Stimulated activated CD8-positive, alpha-beta memory T cell treated with anti-CD3 and anti-CD28 coated beads, Interleukin-15, amount 100 ng/mL, for 1 hour (primary cell): Measurements from ENCODE around the gene AGAP2.
"Not testable (repeated sequence)": the region's sequence is repeated elsewhere in the genome, so short reads cannot be mapped to it uniquely, and the experiment has no call there.

Experiments used
- DNase-seq: peaks from one replicate; pipeline ENCODE4 v3.0.0-alpha.2; 2020; ENCODE audit warnings: low read depth

The AGAP2 gene

DNA sequence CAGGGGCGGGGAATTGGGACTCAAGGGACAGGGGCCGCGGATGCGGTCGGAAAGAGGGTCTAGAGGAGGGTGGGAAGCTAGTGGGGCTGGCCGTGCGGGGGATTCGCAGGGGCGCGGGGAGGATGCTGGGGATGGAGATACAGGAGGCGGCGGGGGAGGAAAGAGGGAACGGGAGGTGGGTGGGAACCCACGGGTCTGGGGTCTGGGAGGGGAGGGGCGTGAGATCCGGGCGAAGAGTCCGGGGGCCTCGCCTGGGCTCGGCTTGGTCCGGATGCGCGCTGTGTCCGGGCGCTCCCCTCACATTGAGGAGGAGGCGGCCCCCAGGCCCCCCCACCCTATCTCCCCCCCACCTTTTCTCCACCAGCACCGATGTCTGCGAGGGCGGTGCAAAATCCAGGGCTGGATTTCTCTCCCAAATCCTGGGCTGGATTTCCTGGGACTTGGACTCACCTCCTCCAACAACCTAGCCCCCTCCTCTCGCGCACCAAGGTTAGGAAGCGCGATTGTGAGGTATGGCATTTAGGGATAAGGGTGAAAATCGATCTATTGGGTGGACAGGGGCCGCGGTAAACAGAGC lies at the start of gene AGAP2:
AGAP2 (minus strand) TSS at position 82 of the 577 bp plus-strand sequence. CDS start 496 bp downstream, outside the sequence.
- DNase-seq: no peak

DNA sequence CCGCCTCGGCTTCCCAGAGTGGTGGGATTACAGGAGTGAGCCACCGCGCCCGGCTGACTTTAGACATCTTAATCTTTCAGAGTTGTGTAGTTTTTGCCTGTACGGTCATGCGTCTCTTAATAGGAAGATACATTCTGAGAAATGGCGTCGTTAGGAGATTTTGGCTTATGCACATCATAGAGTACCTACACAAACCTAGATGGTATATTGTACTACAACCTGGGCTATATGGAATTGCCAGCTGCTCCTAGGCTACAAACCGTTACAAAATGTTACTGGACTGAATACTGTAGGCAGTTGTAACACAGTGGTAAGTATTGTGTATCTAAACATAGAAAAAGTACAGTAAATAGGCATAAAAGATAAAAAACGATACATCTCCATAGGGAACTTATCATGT lies 45.3 kb upstream of the AGAP2 start:
- DNase-seq: no peak

DNA sequence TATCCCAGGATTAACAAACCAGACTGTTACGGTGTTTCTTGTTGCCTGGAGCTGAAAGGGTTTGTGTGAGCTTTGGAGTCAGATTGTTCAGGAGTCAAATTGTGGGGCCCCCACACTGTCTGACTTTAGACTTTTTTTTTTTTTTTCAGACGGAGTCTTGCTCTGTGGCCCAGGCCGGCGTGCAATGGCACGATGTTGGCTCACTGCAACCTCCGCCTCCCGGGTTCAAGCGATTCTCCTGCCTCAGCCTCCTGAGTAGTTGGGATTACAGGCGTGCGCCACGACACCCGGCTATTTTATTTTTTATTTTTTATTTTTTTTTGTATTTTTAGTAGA lies 44.9 kb upstream of the AGAP2 start:
- no peak for DNase-seq

DNA sequence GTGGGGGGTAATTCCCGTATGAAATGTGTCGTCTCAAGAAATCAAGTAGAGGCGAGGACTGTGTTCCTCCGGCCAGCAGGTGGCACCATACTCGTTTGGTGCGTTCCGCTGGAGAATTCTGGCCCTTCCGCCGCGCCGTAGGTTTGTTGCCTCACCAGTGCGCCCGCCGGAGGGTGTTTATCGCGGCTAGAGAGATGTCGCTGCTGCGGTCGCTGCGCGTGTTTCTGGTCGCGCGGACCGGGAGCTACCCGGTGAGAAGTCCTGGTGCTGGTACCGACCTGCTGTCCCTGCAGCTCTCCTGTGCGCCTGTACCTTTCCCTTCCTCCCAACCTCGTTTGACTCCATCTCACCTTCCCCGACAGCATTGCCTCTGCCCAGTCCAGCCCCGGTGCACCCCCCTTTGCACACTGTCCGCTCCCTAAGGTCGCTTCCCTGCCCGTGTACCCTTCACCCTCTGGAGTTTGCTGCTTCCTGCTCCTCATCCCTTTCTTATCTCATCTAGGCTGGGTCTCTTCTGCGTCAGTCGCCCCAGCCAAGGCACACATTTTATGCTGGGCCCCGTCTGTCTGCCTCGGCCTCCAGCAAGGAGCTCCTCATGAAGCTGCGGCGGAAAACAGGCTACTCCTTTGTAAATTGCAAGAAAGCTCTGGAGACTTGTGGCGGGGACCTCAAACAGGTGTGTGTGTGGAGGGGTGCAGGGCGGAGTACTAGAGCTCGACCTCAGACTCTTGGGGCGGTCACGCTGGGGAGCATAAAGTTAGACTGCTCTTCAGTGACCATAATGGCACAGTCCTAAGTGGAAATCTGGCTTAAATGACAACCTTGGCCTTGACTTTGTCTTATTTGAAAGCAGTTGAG lies 44.3 kb upstream of the AGAP2 start, which contains the start of gene TSFM:
TSFM (plus strand) TSS at position 180 of the 858 bp plus-strand sequence; CDS start at position 195, 15 bp downstream.
- DNase-seq: peak; percentile 99

DNA sequence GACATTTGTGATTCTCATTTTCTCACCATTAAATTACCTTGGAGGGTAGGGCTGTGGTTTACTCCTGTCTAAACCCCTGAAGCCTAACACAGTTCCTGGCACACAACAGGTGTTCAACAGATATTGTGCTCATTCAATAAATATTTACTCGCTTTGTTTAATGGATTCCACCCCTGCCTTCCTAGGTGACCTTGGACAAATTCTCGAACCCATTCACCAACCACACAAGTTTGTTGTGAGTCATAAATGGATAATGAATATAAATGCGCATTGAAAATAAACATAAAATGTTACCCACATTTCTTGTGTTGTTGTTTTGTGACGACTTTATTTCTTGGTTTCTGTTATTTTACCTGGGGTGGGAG lies 43.7 kb upstream of the AGAP2 start:
- no peak for DNase-seq

DNA sequence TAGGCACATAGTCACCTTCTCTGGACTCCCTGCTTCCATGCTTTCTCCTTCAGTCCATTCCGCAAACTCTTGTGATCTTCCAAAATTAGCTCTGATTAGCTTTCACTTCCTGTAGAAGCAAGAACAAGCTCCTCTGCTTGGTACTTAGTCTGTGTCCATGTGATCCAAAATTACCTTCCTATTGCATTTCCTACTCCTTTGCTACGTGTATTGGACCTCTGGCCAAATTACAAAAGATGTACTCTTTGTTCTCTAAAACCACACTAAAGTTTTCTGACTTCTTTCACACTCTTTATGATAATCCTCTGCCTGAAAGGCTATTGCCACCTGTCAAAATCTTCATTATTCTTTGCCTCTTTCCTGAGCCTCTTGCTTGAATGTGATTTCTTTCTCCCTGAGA lies 43.3 kb upstream of the AGAP2 start:
- DNase-seq: no peak

DNA sequence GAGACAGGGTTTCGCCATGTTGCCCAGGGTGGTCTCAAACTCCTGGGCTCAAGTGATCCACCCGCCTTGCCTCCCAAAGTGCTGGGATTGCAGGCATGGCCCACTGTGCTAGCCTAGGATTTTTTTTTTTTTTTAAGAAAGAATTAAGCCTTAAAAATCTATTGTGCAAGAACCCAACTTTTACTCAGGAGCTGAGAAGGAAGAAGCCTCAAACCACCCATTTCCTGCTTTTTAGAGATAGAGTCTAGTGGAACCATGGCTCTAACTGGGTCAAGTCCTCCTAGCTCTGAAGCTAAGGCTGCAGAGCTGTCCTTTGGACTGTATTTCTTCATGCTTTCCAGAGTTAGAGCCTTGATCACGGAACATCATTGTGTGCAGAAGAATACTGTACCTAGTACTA lies 42.7 kb upstream of the AGAP2 start:
- DNase-seq: no peak

DNA sequence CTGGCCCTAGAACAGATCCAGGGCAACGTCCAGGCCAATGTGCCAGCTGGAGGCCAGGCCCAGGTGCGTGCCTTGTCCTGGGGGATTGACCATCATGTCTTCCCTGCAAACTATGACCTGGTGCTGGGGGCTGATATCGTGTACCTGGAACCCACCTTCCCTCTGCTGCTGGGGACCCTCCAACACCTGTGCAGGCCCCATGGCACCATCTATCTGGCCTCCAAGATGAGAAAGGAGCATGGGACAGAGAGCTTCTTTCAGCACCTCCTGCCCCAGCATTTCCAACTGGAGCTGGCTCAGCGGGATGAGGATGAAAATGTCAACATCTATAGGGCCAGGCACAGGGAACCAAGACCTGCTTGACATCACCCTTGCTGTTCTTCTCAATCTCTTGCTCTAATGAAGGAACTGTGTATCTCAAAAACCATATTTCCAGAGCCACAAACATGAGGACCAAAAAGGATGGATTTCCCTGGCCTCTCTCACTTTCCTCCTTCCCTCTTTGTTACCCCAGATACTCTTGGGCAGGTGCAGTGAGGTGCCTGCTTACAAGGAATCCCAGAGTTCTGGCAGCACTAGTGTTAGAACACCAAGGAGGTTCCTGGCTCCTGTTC lies 41.8 kb upstream of the AGAP2 start:
- DNase-seq: no peak

DNA sequence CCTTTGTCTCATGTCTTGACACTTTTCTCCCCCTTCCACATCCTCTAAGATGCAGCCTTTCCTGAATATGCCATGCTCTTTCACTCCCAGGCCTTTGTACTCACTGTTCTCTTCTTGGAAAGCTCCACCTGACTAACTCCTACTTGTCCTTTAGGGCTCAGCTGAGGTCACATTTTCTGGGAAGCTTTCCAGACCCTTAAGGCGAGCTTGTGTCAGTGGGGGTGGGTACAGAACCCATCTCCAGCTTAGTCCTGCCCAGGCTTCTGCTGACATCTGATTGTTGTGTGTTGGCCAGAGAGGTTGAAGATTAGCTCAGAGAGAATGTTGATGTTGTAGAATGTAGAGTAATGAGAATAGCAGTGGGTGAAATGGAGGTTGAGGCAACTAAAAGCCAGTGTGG lies 41.2 kb upstream of the AGAP2 start:
- no peak for DNase-seq

DNA sequence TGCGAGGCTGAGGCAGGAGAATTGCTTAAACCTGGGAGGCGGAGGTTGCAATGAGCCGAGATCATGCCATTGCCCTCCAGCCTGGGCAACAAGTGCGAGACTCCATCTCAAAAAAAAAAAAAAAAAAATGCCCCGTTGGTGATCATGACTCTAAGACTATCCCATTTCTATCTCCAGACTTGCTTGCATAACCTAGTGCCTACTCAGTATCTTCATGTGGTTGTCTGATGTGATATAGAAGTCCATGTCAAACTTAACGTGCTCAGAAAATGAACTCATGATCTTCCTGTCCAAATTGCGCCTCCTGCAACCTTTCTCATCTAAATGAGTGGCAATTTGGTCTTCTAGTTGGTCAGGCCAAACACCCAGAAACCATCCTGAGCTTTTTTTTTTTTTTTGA lies 39.4 kb upstream of the AGAP2 start:
- no peak for DNase-seq

DNA sequence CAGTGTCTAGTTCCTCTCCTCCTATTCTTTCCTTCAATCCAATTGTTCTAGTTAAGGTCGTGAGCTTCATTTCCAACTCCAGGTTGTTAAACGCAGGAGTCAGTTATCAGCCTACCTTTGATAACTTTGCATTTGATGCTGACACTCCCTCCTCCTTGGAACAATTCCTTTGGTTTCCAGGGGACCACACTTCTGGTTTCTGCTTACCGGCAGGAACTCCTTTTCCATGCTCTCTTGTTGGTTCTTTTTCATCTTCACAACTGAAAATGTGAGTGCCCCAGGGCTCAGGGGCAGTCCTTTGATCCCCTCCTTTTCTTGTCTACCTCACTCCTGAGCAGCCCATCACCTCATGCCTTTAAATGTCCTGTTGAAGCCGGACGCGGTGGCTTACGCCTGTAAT lies 38.8 kb upstream of the AGAP2 start:
- DNase-seq: no peak

DNA sequence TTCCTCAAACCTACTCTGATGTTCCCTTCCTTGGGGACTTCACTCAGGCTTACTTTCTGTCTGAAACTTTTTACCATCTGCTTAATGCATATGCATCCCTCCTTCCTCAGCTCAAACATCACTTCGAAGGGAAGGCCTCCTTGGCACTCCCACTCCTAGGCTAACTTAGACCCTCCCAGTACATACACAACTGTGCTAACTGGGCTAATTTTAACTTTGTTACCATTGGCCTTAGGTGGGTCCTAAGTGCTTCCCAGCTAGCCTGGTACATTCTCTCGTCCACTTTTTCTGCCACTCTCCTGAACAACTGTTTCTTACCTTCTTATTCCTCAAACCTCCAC lies 37.7 kb upstream of the AGAP2 start:
- no peak for DNase-seq

DNA sequence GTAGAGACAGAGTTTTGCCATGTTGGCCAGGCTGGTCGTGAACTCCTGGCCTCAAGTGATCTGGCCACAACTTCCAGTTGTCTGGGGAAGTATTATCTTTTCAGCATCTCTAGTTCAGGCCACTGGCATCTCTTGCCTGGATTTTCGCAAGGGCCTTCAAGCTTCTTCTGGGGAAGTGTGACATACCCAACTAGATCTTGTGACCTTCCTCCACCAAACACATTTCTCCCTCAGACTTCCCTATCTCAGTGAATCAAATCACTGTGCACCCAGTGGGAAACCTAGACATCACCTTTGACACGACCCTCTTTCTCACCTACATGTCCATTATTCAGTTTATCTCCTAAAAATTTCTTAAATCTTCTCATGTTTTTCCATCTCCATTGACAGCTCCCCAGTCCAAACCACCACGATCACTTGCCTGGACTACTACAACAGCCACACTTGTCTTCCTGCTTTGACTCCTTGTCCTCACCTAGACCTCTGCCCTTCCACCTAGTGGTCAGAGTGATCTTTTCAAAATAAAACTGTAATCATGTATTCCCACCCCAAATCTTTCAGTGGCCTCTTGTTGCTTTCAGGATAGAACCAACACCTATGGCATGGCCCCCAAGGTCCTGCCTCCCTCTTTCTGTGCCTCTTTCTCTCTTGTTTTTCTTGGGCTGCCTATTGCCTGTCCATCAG lies 37.2 kb upstream of the AGAP2 start:
- DNase-seq: no peak

DNA sequence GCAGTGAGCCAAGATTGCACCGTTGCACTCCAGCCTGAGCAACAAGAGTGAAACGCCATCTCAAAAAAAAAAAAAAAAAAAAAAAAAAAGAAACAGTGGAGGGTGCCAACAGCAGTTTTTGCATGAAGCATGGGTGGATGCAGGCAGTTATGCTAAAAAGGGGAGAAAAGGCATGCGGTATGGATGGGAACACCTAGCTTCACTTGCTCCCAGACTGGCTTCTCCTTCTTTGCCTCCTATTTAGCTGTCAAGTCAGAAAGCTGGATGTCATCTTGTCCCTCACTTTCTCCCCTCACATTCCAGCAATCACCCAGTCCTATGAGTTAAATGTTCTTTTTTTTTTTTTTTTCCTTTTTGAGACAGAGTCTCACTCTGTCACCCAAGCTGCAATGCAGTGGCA lies 36.5 kb upstream of the AGAP2 start:
- no peak for DNase-seq

DNA sequence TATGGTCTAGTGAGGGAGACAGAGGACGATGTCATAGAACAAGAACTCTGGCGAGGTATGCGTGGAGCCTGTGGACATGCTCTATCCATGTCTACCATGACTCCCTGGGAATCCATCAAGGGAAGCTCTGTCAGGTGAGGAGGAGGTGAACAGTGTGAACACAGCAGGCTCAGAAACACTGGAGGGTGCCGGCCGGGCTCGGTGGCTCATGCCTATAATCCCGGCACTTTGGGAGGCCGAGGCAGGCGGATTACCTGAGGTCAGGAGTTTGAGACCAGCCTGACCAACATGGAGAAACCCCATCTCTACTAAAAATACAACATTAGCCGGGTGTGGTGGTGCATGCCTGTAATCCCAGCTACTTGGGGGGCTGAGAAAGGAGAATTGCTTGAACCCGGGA lies 36.1 kb upstream of the AGAP2 start:
- not testable (repeated sequence) for DNase-seq

DNA sequence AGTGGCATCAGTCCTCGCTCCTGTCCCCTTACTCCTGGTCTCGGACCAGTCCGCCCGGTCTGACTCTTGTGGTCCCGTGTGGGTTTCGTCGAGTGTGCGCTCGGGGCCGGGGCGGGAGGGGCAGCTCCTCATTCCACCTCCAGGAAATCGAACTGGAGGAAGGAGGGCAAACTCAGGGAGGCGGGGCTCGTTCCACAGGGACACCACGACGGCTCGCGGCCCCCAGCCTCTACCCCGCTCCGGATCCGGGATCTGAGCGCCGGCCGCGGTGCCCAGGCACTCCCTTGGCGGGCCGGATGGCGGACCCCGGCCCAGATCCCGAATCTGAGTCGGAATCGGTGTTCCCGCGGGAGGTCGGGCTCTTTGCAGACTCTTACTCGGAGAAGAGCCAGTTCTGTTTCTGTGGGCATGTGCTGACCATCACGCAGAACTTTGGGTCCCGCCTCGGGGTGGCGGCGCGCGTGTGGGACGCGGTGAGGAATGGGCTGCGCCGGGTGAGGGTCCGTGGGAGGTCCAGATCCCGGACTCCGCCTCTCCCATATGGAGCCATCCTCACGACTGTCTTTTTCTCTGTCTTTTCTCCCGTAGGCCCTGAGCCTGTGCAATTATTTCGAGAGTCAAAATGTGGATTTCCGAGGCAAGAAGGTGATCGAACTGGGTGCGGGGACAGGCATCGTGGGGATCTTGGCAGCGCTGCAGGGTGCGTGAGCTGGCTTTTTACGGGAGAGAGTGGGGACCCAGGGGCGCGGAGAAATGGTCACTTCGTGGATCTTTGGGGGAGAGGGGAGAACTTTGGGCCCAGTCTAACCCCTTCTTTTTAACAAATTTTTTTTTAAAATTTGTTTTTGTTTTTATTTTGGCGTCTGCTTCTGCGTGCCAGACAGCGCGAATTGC lies 34.1 kb upstream of the AGAP2 start, which contains the start of gene EEF1AKMT3:
EEF1AKMT3 (plus strand) TSS at position 186 of the 894 bp plus-strand sequence; CDS start at position 297, 111 bp downstream.
- no peak for DNase-seq

DNA sequence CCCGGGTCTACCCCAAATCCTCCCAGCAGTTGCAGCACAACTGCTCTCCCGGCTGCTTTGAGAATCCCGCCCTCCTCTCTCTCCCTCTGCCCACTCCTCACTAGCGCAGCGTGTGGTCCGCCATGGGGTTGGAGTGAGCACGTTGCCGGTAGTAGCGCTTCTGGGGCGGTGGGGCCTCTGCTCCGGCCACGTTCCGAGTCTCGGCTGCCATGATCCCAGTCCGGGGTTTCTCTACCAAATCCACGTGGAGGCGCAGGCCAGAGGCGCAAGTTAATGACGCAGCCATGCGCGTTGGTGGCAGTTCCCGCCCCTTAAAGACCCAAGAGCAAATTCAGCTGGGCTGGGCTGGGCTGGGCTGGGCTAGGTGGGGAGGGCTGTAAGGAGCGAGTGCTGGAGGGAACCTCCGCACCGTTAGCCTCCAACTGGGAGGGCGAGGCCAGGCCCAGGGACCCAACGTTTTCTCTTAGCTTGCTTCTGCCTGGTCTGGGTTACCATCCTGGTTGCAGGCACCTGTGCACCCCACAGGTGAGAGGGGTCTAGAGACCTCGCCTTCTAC lies 33.4 kb upstream of the AGAP2 start, which contains the start of gene METTL1:
METTL1 (minus strand) TSS at position 233 of the 556 bp plus-strand sequence; CDS start at position 211, 22 bp downstream.
- DNase-seq: peak; percentile 73

DNA sequence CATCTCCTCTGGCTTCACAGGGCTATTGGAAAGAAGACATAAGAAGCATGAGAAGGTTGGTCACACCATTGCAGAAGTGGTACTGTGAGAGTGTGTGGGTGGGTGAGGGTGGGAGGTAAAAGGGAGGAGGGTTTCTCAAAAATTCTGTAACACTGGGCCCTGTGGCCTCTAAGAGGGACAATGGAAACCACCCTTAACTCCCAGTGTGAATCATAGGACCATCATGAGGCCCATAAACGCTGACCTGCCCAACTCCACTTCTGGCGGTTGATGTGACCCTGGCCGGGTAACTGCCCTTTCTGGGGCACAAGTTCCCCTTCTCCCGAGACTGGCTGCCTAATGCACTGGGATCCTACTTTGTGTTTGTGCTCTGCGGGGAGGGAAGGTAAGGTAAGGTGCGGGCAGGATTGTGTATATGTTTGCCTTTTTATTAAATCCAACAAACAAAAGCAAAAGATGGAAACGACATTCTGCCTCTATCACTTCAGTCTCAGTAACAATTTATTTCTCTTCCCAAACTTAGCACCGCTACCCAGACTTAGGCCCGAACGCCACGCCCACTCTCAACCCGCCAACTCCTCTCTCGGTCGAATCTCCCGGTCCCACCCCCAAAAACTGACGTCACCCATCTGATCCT lies 32.8 kb upstream of the AGAP2 start:
- DNase-seq: peak; percentile 62

DNA sequence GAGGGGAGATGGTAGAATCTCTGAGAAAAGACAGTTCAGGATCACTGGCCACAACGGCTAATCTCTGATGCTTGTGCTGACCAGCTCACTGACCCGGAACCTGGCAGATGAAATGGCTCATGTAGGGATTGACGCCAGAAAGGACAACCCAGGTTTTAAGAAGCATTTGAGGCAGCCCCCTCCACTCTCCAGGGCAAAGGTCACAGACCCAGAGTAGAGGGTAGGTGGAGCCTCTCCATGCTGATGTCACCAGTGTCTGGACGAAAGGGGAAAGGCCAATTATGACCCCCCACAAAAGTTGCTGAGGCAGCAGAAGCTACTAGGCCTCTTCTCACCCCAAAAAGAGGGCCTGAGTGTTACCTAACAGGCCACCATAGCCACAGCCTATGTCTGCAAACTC lies 32.2 kb upstream of the AGAP2 start:
- DNase-seq: no peak

DNA sequence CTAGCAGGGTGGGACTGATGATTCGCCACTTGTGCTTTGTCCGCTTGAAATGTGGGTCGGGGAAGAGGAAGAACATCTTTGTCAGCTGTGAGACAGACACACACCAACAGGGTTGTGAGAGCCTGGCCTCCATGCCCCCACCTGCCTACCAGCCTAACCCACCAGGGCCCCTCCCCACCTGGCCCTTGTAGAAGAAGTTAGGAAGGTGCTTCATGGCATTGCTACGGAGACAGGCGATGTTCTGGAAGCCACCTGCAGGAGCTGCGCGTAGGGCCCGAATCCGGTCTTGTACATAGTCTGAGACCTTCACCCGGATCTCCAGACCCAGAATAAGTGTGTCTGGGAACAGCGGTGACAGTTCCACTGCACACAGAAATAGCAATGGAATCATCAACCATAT lies 31.1 kb upstream of the AGAP2 start:
- DNase-seq: no peak

DNA sequence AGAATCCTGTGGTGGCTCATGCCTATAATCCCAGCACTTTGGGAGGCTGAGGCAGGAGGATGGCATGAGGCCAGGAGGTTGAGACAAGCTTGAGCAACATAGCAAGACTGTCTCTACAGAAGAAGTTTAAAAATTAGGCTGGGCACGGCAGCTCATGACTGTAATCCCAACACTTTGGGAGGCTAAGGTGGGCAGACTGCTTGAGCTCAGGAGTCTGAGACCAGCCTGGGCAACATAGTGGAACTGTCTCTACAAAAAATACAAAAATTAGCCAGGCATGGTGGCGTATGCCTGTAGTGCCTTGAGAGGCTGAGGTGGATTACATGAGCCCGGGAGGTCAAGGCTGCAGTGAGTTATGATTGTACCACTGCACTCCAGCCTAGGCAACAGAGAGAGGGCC lies 29.3 kb upstream of the AGAP2 start:
- no peak for DNase-seq
